HG03432 (cell line): ENCODE measurements around the gene FBXW9.
A peak's percentile ranks its signal among the peaks of the same experiment; 100 is the strongest.
"Not testable (repeated sequence)": the region's sequence is repeated elsewhere in the genome, so short reads cannot be mapped to it uniquely, and the experiment has no call there.

ENCODE experiments used
- ATAC-seq: cut with Tn5 transposase; IDR thresholded peaks from one replicate; pipeline ENCODE4 v1.9.1; 2021; ENCODE audit warnings: mild to moderate bottlenecking, moderate library complexity; ENCODE audit not compliant: unreplicated experiment

Gene FBXW9

GRCh38 chr19:12660980-12661379 lies 35.5 kb downstream of the FBXW9 start:
- ATAC-seq = no peak

GRCh38 chr19:12657966-12658365 lies 38.5 kb downstream of the FBXW9 start:
- no peak for ATAC-seq

GRCh38 chr19:12656899-12657571 lies 39.4 kb downstream of the FBXW9 start:
- no peak for ATAC-seq

GRCh38 chr19:12655546-12655945 lies 40.9 kb downstream of the FBXW9 start:
- ATAC-seq = no peak

- no peak for ATAC-seq
Measured at GRCh38 chr19:12652219-12652618, 44.2 kb downstream of the FBXW9 start.

GRCh38 chr19:12649941-12650340 lies 46.5 kb downstream of the FBXW9 start:
- no peak for ATAC-seq

GRCh38 chr19:12648088-12648487 lies 48.3 kb downstream of the FBXW9 start:
- ATAC-seq = no peak

- ATAC-seq = no peak
Measured at GRCh38 chr19:12647490-12648071, 48.9 kb downstream of the FBXW9 start.

GRCh38 chr19:12647047-12647446 lies 49.4 kb downstream of the FBXW9 start:
- no peak for ATAC-seq

GRCh38 chr19:12646551-12646950 lies 49.9 kb downstream of the FBXW9 start:
- no peak for ATAC-seq

GRCh38 chr19:12643716-12644115 lies 52.7 kb downstream of the FBXW9 start:
- ATAC-seq = not testable (repeated sequence)

- no peak for ATAC-seq
Measured at GRCh38 chr19:12642506-12642905, 53.9 kb downstream of the FBXW9 start.

GRCh38 chr19:12641456-12641855 lies 55.0 kb downstream of the FBXW9 start:
- ATAC-seq = no peak

- ATAC-seq = peak; percentile 49
Measured at GRCh38 chr19:12639901-12640613, 56.4 kb downstream of the FBXW9 start.
